ENCODE measurements around the gene ANTXR2.

DNA sequence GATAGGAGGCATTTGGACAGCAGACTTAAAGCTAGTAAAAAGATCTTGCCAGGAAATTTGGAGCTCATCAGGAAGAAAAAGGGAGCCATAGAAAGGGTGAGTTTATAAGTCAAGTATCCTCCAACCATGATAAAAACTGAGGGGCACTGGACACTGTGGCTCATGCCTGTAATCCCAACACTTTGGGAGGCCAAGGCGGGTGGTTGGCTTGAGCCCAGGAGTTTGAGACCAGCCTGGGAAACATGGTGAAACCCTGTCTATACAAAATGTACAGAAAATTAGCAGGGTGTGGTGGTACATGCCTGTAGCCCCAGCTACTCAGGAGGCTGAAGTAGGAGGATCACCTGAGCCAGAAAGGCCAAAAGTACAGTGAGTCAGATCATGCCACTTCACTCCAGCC is 48.7 kb downstream of the ANTXR2 start:
- no peak for TF ChIP-seq POLR2AphosphoS5 (IDR thresholded peaks at IDR 0.05; ENCODE audit: low read depth, low read length)
- no peak for TF ChIP-seq TAF1 (IDR thresholded peaks at IDR 0.05; ENCODE audit: borderline replicate concordance, insufficient read depth, low read length)
- no peak for TF ChIP-seq SIN3A (IDR thresholded peaks at IDR 0.05; ENCODE audit: borderline replicate concordance, insufficient read depth, low read length)
- TF ChIP-seq, protein P1, sequence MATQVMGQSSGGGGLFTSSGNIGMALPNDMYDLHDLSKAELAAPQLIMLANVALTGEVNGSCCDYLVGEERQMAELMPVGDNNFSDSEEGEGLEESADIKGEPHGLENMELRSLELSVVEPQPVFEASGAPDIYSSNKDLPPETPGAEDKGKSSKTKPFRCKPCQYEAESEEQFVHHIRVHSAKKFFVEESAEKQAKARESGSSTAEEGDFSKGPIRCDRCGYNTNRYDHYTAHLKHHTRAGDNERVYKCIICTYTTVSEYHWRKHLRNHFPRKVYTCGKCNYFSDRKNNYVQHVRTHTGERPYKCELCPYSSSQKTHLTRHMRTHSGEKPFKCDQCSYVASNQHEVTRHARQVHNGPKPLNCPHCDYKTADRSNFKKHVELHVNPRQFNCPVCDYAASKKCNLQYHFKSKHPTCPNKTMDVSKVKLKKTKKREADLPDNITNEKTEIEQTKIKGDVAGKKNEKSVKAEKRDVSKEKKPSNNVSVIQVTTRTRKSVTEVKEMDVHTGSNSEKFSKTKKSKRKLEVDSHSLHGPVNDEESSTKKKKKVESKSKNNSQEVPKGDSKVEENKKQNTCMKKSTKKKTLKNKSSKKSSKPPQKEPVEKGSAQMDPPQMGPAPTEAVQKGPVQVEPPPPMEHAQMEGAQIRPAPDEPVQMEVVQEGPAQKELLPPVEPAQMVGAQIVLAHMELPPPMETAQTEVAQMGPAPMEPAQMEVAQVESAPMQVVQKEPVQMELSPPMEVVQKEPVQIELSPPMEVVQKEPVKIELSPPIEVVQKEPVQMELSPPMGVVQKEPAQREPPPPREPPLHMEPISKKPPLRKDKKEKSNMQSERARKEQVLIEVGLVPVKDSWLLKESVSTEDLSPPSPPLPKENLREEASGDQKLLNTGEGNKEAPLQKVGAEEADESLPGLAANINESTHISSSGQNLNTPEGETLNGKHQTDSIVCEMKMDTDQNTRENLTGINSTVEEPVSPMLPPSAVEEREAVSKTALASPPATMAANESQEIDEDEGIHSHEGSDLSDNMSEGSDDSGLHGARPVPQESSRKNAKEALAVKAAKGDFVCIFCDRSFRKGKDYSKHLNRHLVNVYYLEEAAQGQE (IDR thresholded peaks at IDR 0.05; ENCODE audit: insufficient read depth in 1 of 2, low read depth in 2 of 2, low read length in 2 of 2): no peak
- no peak for TF ChIP-seq FOXP2 (optimal IDR thresholded peaks at IDR 0.05; ENCODE audit: borderline replicate concordance, extremely low read depth, extremely low read length, insufficient read depth)

Measured in PFSK-1 (cell line).